Neural progenitor cell (in vitro differentiated cells): ENCODE results near the gene LYZL2. TPM values are rescaled to one million over a fixed set of nuclear protein-coding genes. Genes with fewer than 3 reads are reported as not detected.

Source experiments
- DNase-seq: peaks from one replicate; pipeline ENCODE4 v3.0.0-alpha.2; 2016; ENCODE audit warnings: low spot score
- H2AFZ ChIP-seq: fragments of 200-600 bp; sonication (generic); replicated peaks from 2 replicates; pipeline ENCODE4 v1.6.1; 2016; ENCODE audit warnings: antibody characterized with exemption
- H3F3A ChIP-seq: fragments of 200-600 bp; sonication (generic); 2 replicates; pipeline ENCODE4 v1.6.1; 2016; ENCODE audit warnings: antibody characterized with exemption, low read depth
- H3K27ac ChIP-seq: fragments of 200-600 bp; sonication (generic); 2 replicates; pipeline ENCODE4 v1.5.1; 2016; ENCODE audit warnings: mild to moderate bottlenecking
- H3K27me3 ChIP-seq: fragments of 200-600 bp; sonication (generic); 2 replicates; pipeline ENCODE4 v1.6.1; 2016; ENCODE audit warnings: mild to moderate bottlenecking, moderate library complexity
- H3K36me3 ChIP-seq: fragments of 200-600 bp; sonication (generic); 2 replicates; pipeline ENCODE4 v1.5.1; 2016
- H3K4me1 ChIP-seq: fragments of 200-600 bp; sonication (generic); 2 replicates; pipeline ENCODE4 v1.6.1; 2016; ENCODE audit warnings: mixed run types
- H3K4me2 ChIP-seq: fragments of 200-600 bp; sonication (generic); 2 replicates; pipeline ENCODE4 v1.6.1; 2016
- H3K4me3 ChIP-seq: fragments of 200-600 bp; sonication (generic); 2 replicates; pipeline ENCODE4 v1.5.1; 2016
- H3K79me2 ChIP-seq: fragments of 200-600 bp; sonication (generic); 2 replicates; pipeline ENCODE4 v1.6.1; 2016; ENCODE audit warnings: low read depth
- H3K9ac ChIP-seq: fragments of 200-600 bp; sonication (generic); 2 replicates; pipeline ENCODE4 v1.6.1; 2016
- H3K9me3 ChIP-seq: fragments of 200-600 bp; sonication (generic); 2 replicates; pipeline ENCODE4 v1.5.1; 2016; ENCODE audit warnings: low read depth
- H4K20me1 ChIP-seq: fragments of 200-600 bp; sonication (generic); 2 replicates; pipeline ENCODE4 v1.6.1; 2016; ENCODE audit warnings: low read depth
- H3K27ac Mint-ChIP-seq: 3 replicates; pipeline ENCODE4 v1.8.0; 2021; ENCODE audit warnings: mixed read lengths
- H3K27me3 Mint-ChIP-seq: 2 replicates; pipeline ENCODE4 v1.8.0; 2022; ENCODE audit warnings: low read depth, mild to moderate bottlenecking, inconsistent platforms, moderate library complexity, mixed read lengths; ENCODE audit not compliant: insufficient read depth
- H3K36me3 Mint-ChIP-seq: 3 replicates; pipeline ENCODE4 v1.8.0; 2021; ENCODE audit warnings: mixed read lengths
- H3K4me1 Mint-ChIP-seq: 3 replicates; pipeline ENCODE4 v1.8.0; 2021; ENCODE audit warnings: mixed read lengths
- H3K4me3 Mint-ChIP-seq: 3 replicates; pipeline ENCODE4 v1.8.0; 2021; ENCODE audit warnings: mild to moderate bottlenecking, moderate library complexity, mixed read lengths
- H3K9me3 Mint-ChIP-seq: 3 replicates; pipeline ENCODE4 v1.8.0; 2020; ENCODE audit warnings: mixed read lengths
- CTCF ChIP-seq: fragments of 200-600 bp; sonication (generic); IDR thresholded peaks from 2 replicates; pipeline ENCODE4 v1.5.1; 2017; ENCODE audit warnings: antibody characterized with exemption, mild to moderate bottlenecking
- EZH2 ChIP-seq: fragments of 200-600 bp; sonication (generic); IDR thresholded peaks from 2 replicates; pipeline ENCODE4 v1.6.1; 2017; ENCODE audit warnings: antibody characterized with exemption, mild to moderate bottlenecking, moderate library complexity
- EZH2phosphoT487 ChIP-seq: fragments of 200-600 bp; sonication (generic); IDR thresholded peaks from 2 replicates; pipeline ENCODE4 v1.6.1; 2017; ENCODE audit warnings: antibody characterized with exemption
- total RNA-seq: library from RNA; depleted of rRNA; stranded (reverse); fragments of >200 nt; gene quantifications from 2 replicates; pipeline ENCODE4 v1.2.3, GENCODE V29; 2015; ENCODE audit warnings: low replicate concordance

Gene LYZL2
- total RNA-seq, 1 donor from 2014 or later = not detected

GRCh38 chr10:30639946-30640786 is 10.6 kb upstream of the LYZL2 start:
- Histone ChIP-seq H3F3A (no peaks in the 10 kb centered on the region), H4K20me1 (no peaks in the 10 kb centered on the region), H2AFZ (no peak overlapping the region), H3K27ac (no peak overlapping the region), H3K9ac (no peak overlapping the region), H3K79me2 (no peaks in the 10 kb centered on the region), H3K9me3 (no peaks in the 10 kb centered on the region), H3K27me3 (no peaks in the 10 kb centered on the region), H3K4me3 (no peak overlapping the region), H3K4me1 (peaks cover 4% of the 10 kb centered on the region), H3K4me2 (no peak overlapping the region), H3K36me3 (no peaks in the 10 kb centered on the region)
- TF ChIP-seq CTCF = peak; percentile 90
- no peak for TF ChIP-seq EZH2phosphoT487
- no peak overlapping the region for H3K4me3 Mint-ChIP-seq
- no peaks in the 10 kb centered on the region for H3K36me3 Mint-ChIP-seq
- H3K4me1 Mint-ChIP-seq = peaks cover 36% of the 10 kb centered on the region
- peaks cover 2% of the 10 kb centered on the region for H3K27me3 Mint-ChIP-seq
- H3K27ac Mint-ChIP-seq = no peak overlapping the region
- DNase-seq = peak; percentile 58
- H3K9me3 Mint-ChIP-seq = no peaks in the 10 kb centered on the region

- Histone ChIP-seq H3F3A (no peaks in the 10 kb centered on the region), H3K4me2 (no peak overlapping the region), H3K4me1 (no peaks in the 10 kb centered on the region), H3K79me2 (no peaks in the 10 kb centered on the region), H3K27ac (no peak overlapping the region), H3K4me3 (no peak overlapping the region), H4K20me1 (no peaks in the 10 kb centered on the region), H2AFZ (no peak overlapping the region), H3K27me3 (no peaks in the 10 kb centered on the region), H3K9me3 (no peaks in the 10 kb centered on the region), H3K36me3 (no peaks in the 10 kb centered on the region), H3K9ac (no peak overlapping the region)
- peaks cover 17% of the 10 kb centered on the region for H3K4me1 Mint-ChIP-seq
- no peaks in the 10 kb centered on the region for H3K36me3 Mint-ChIP-seq
- TF ChIP-seq EZH2 = no peak
- no peak for TF ChIP-seq CTCF
- TF ChIP-seq EZH2phosphoT487 = no peak
- no peaks in the 10 kb centered on the region for H3K9me3 Mint-ChIP-seq
- H3K4me3 Mint-ChIP-seq = no peak overlapping the region
- H3K27me3 Mint-ChIP-seq = peaks cover 2% of the 10 kb centered on the region
- DNase-seq = no peak
- no peak overlapping the region for H3K27ac Mint-ChIP-seq
Measured at GRCh38 chr10:30637881-30638467, 8.4 kb upstream of the LYZL2 start.

GRCh38 chr10:30631188-30631587 is 1.6 kb upstream of the LYZL2 start:
- Mint-ChIP-seq H3K27me3 (no peaks in the 10 kb centered on the region), H3K36me3 (no peaks in the 10 kb centered on the region), H3K9me3 (no peaks in the 10 kb centered on the region), H3K27ac (no peak overlapping the region), H3K4me1 (no peaks in the 10 kb centered on the region), H3K4me3 (no peak overlapping the region)
- Histone ChIP-seq H3K27me3 (no peaks in the 10 kb centered on the region), H3F3A (no peaks in the 10 kb centered on the region), H3K9ac (no peak overlapping the region), H3K9me3 (no peaks in the 10 kb centered on the region), H2AFZ (no peak overlapping the region), H3K4me2 (no peak overlapping the region), H4K20me1 (no peaks in the 10 kb centered on the region), H3K79me2 (no peaks in the 10 kb centered on the region), H3K36me3 (no peaks in the 10 kb centered on the region), H3K4me3 (no peak overlapping the region), H3K27ac (no peak overlapping the region), H3K4me1 (no peaks in the 10 kb centered on the region)
- TF ChIP-seq CTCF = no peak
- DNase-seq = no peak
